Limb (tissue), 2 donors: ENCODE measurements around the gene KCNQ1.

Source experiments
- DNase-seq, 2 donors: peaks; one replicate each; pipeline ENCODE4 v3.0.0-alpha.2; 2016; ENCODE audit errors: extremely low spot score in 2 of 2

The KCNQ1 gene

GRCh38 chr11:2532704-2533586, 88.1 kb downstream of the KCNQ1 start:
- DNase-seq, result peak; percentile 87 to 96

- DNase-seq, result peak; percentile 68 to 85
Observed at GRCh38 chr11:2533587-2534133, 88.9 kb downstream of the KCNQ1 start.

GRCh38 chr11:2534134-2534956, 89.5 kb downstream of the KCNQ1 start:
- DNase-seq, result peak in 1 of 2 donors; percentile 31

GRCh38 chr11:2534957-2535672, 90.3 kb downstream of the KCNQ1 start:
- peak in 1 of 2 donors; percentile 29 for DNase-seq

GRCh38 chr11:2535673-2536439, 91.0 kb downstream of the KCNQ1 start:
- DNase-seq, result peak in 1 of 2 donors; percentile 37

- DNase-seq, result peak in 1 of 2 donors; percentile 19
Observed at GRCh38 chr11:2536440-2536989, 91.7 kb downstream of the KCNQ1 start.

- DNase-seq, result peak in 1 of 2 donors; percentile 10
Observed at GRCh38 chr11:2537010-2537705, 92.3 kb downstream of the KCNQ1 start.

GRCh38 chr11:2537896-2538724, 93.3 kb downstream of the KCNQ1 start:
- peak in 1 of 2 donors; percentile 50 for DNase-seq

GRCh38 chr11:2538951-2539350, 94.1 kb downstream of the KCNQ1 start:
- DNase-seq, result no peak

- peak in 1 of 2 donors; percentile 54 for DNase-seq
Observed at GRCh38 chr11:2539371-2540222, 94.8 kb downstream of the KCNQ1 start.

- peak in 1 of 2 donors; percentile 17 for DNase-seq
Observed at GRCh38 chr11:2540223-2540991, 95.6 kb downstream of the KCNQ1 start.

GRCh38 chr11:2540992-2541680, 96.3 kb downstream of the KCNQ1 start:
- DNase-seq, result peak in 1 of 2 donors; percentile 27

- peak in 1 of 2 donors; percentile 22 for DNase-seq
Observed at GRCh38 chr11:2541881-2542361, 97.1 kb downstream of the KCNQ1 start.

- DNase-seq, result no peak
Observed at GRCh38 chr11:2542406-2542805, 97.6 kb downstream of the KCNQ1 start.

GRCh38 chr11:2547806-2548205, 103.0 kb downstream of the KCNQ1 start:
- peak in 1 of 2 donors; percentile 17 for DNase-seq

GRCh38 chr11:2548596-2548995, 103.8 kb downstream of the KCNQ1 start:
- no peak for DNase-seq
